ENCODE results near the gene TMC7. TPM values are rescaled to one million over a fixed set of nuclear protein-coding genes. Genes with fewer than 3 reads are reported as not detected.

The TMC7 gene
- total RNA-seq, 1 experiment from 2014 or later, result 1.2 TPM

DNA sequence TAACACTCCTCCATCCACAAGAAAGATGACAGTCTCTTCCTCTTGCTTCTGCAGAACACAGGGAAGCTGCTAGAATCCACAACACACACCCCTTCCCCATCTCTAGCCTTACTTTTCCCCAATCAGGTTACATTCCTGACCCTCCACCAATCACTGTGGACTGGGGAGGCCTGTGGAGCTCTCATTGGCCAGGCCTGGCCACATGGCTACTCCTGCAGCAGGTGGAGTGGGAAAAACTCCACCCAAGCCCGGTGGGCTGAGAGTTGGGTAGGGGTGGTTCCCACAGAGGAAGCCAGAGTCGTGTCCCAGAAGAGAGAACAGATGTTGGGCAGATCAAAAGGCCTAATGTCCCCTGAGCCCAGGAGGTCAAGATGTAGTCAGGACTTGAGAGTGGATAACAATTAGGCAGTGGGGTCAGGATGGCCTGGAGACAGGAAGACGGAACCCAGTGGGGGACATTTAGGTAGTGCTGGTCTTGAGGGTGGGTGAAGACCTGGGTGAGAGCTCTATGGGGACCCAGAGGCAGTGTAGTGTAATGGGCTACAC is 105.7 kb downstream of the TMC7 start:
- DNase-seq (ENCODE audit: low spot score), result no peak

DNA sequence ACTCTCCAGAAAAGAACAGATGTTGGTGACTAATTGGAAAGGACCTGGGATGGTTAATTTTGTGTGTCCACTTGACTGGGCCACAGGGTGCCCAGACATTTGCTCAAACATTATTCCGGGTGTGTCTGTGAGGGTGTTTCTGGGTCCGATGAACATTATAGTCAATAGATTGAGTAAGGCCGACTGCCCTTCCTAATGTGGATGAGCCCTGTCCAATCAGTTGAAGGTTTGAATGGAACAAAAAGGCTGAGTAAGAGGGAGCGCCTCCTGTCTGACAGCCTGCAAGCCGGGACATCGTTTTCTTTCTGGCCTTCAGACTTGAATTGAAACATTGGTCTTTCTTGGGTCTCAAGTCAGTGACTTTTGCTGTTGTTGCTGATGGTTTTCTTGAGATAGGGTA is 107.2 kb downstream of the TMC7 start:
- DNase-seq (ENCODE audit: low spot score), result no peak

DNA sequence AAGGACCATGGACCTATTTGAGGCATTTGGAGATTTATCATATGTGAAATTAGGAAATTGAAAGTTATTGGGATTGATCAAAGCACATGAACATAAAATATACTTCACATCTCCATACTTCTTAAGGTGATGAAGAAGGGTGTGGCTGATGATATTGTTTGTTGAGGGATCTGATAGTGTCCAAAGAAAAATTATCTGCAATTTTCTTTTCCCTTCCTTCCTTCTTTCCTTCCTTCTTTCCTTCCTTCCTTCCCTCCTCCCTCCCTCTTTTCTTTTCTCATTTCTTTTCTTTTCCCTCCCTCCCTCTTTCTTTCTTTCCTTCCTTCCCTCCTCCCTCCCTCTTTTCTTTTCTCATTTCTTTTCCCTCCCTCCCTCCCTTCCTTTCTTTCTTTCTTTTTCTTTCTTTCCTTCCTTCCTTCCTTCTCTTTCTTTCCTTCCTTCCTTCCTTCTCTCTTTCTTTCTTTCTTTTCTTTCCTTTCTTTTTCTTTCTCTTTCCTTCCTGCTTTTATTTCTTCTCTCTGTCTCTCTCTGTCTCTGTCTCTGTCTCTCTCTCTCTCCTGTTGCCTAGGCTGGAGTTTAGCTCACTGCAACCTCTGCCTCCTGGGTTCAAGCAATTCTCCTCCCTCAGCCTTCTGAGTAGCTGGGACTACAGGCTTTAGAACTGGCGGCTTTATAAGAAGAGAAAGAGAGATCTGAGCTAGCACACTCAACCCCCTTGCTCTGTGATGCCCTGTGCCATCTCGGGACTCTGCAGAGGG is 109.1 kb downstream of the TMC7 start:
- DNase-seq (ENCODE audit: low spot score), result no peak

DNA sequence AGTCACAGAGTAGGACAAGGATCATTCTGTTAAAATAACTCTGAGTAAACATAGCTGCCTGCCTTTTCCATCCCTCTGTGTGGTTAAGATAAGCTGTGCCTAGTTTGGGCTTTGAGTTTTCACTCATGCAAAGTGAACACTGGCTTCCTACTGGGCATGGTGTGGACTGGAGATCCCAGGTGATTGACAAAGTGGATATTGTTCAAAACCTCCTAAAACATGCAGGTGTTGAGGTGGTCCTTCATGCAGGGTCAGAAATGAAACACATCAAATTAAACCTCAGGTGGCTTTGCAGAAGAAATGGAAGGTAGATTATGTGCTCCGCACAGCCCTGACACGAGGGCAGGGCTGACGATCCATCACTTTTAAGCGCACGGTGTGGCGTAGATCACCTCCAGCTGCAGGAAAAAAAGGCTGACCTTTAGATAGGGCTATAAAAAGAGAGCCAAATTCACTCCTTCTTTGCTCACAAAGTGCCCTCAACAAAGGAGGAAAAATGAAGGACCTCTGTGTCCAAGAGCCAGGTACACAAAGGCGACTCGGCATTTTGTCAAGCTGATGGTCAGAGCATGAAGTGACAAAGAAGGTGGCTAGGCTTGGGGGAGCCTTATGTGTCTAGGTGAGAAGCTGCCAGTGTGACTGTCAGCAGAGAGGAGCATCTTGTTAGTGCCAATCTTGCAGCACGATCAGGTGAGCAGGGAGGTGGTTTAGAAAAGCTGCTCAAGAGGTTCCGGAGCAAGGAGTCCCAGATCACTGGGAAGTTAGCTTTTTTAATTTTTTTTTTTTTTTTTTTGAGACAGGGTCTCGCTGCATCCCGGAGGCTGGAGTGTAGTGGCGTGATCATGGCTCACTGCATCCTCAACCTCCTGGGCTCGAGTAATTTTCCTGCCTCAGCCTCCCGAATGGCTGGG is 110.2 kb downstream of the TMC7 start:
- DNase-seq (ENCODE audit: low spot score), result no peak

DNA sequence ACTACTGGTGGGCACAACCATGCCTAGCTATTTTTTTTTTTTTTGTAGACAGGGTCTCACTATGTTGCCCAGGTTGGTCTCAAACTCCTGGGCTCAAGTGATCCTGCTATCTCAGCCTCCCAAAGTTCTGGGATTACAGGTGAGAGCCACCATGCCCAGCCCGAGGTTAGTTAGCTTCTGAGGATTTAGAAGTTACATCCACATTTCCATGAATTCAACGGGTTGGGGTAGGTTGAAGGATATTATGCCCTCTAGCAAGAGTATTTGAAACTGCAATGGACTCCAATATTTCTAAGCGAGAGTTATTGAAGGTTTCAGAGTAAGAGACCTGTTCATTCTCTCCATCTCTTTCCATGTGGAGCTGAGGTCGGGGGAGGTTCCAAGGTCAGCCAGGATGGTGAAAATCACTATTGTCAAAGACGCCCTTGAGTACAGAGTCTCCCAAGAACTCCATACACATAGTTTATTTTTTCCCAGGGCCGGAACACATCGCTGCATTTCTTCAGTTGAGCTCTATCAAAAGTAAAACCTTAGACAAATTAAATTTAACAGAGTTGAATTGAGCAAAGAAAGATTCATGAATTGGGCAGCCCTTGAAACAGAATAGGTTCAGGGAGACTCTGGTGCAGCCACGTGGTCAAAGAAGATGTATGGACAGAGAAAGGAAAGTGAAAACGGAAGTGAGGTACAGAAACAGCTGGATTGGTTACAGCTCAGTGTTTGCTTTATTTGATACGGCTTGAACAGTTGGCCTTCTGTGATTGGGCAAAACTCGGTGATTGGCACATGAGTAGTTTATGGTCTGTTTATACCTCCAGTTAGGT is 111.0 kb downstream of the TMC7 start:
- no peak for DNase-seq (ENCODE audit: low spot score)

DNA sequence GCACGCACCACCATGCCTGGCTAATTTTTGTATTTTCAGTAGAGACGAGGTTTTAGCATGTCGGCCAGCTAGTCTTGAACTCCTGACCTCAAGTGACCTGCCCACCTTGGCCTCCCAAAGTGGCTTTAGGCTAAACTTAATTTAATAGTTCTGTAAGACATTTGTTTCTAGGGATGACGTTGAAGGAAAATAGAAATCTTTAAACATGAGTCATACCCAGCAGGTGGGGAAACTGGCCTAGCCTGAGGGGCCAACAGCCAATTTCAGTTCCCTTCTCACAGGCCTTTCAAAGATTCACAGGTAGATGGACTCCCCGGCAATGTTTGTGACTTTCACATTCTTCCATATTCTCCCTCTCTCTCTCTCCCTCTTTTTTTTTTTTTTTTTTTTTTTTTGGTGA is 111.9 kb downstream of the TMC7 start:
- peak; percentile 89 for DNase-seq (ENCODE audit: low spot score)

DNA sequence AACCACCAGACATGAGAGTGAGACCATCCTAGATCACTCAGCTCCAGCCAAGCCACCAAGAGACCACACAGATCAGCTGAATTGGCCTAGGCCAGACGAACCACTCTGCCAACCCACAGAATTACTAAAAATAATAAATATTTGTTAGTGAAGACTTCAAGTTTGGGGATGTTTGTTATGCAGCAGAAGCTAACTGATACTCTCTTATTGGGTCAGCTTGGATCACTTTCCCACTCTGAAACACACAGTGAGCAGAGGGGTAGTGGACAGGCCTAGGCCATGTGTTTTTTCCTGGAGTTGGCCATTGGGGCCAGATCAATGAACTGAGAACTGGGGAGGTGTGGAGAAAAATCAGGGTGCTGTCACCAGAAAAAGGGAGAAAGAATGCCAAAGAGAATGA is 114.4 kb downstream of the TMC7 start:
- no peak for DNase-seq (ENCODE audit: low spot score)

DNA sequence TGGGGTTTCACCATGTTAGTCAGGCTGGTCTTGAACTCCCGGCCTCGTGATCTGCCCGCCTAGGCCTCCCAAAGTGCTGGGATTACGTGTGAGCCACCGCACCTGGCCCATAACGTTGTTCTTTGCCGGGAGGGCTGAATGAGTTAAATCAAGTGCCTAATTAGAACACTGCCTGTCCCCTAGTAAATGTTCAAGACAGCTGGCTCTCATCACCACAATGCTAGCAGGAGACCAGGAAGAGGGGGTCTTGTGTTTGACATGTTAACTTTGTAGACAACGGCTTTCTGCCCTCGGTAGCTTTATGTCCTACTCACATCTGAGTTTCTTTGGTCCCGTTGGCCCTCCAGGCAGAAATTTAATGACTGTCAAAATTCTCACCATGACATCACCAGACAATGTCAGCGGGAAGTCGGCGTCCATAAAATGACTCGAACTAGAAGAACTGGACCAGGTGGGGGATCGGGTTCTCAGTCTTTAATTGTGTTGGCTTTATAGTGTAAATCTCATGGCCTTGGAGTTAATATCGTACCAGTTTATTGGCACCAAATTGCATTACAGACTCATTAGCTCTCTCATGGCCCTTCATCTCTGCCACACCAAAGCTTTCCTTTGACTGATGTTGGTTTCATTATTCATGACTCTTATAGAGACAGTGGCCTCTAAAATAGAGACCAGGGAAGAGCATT is 118.6 kb downstream of the TMC7 start:
- DNase-seq (ENCODE audit: low spot score), result peak; percentile 82

DNA sequence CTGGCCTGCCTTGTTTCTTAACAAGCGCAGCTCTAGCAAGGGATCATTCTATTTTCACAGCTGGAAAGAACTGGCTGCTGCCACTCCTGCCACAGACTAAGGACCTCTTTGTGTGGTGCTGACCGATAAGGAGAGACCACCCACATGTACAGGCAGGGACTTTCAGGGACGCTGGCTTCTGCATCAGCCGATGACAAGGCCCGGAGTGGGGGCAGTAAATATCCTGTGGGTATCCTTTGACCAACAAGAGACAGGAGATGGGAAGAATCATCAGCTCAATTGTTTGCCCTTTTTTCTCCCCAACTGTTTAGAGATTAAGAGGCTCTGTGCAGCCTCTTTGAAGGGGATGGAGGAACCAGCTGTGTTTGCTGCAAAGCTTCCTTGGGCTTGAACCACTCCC is 120.9 kb downstream of the TMC7 start:
- DNase-seq (ENCODE audit: low spot score), result no peak

DNA sequence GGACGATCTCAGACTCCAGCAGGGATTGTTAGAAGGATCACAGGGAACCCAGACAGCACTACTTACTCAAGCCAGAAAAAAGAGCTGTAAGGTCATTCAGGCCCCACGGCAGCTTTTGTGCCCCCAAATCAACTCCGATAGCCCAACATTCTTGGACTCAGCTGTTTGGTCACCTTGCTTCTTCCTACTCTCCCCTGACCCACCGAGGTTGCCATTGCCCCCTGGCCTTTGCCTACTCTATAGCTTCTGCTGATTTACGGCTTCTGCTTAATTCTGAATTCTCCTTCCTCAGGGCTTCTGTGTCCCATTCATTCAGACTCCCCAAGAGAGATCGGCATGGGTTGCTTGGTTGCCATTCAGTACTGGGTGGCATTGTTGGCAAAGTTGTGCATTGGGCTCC is 121.4 kb downstream of the TMC7 start:
- no peak for DNase-seq (ENCODE audit: low spot score)

DNA sequence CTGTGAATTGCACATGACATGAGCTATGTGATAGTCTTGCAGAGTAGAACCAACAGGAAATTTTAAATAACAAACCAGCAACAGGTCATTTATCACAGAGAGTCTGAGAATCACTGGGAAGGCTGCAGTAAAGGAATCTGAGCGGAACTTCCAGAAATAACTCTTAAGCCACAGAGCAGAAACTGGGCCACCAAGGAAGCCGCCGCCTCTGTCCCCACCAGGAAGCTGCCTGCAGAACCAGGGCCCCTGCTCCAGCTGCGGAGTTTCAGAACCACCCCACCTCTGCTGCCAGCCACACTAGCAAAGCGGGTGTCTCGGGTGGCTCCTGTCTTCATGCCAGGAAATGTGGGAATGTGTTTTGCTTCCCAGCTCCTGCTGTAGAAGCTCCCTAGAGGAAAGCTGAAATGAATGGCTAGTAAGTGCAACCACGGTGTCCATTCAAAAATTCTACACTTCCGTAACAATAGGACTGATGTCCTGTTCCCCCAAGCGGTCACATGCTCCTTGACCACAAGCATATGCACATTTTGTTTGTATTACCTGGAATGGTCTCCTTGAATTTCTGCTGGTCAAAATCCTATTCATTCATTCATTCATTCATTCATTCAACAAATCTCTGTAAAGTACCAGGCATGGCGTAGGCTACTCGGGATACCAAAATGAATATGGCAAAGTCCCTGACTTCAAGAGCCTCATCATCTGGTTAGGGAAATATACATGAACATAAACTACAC is 122.3 kb downstream of the TMC7 start:
- peak; percentile 57 for DNase-seq (ENCODE audit: low spot score)

DNA sequence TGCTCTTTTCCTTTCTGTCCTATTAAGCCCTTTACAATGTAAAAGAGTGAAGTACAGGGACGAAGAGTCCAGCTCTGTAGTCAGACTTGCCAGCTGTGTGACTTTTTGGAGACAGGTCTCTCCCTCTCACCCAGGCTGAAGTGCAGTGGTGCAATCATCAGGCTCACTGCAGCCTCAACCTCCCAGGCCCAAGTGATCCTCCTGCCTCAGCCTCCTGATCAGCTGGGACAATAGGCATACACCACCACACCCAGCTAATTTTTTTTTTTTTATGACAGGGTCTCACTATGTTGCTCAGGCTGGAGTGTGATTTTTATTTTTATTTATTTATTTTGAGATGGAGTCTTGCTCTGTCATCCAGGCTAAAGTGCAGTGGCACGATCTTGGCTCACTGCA is 122.9 kb downstream of the TMC7 start:
- DNase-seq (ENCODE audit: low spot score), result no peak

DNA sequence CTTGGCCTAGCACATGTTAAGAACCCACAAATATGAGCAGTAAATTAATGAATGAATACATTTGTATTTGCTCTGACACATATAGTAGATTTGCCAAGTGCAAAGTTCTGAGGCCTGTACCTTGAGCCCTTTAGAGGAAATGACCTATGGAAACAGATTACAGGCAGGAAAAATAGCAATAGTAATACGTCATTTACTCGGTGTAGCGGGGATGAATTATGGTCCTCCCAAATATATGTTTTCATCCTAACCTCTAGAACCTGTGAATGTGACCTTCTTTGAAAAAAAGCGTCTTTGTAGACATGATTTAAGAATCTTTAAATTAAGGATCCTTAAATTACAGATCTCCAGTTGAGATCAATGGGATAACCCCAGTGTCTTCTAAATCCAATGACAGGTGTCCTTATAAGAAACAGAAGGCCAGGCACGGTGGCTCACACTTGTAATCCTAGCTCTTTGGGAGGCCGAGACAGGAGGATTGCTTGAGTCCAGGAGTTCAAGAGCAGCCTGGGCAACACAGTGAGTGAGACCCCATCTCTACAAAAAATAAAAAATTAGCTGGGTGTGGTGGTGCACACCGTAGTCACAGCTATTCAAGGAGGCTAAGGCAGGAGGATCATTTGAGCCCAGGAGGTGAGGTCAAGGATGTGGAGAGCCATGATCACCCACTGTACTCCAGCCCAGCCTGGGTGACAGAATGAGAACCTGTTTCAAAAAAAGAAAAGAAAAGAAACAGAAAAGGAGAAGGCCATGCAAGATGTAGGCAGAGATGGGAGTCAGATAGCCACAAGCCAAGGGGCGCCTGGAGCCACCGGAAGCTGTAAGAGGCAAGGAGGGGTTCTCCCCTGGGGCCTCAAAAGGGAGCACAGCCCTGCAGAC is 124.9 kb downstream of the TMC7 start:
- DNase-seq (ENCODE audit: low spot score), result no peak

DNA sequence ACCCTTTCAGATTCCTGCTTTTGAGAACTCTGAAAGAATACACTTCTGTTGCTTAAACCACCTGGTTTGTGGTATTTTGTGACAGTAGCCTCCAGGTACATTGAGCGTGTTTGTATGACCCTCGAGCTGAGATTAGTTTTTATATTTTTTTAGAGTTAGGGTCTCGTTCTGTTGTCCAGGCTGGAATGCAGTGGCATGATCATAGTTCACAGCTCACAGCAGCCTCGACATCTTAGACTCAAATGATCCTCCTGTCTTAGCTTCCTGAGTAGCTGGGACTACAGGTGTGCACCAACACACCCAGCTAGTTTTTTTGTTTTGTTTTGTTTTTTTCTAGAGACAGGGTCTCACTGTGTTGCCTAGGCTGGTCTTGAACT is 125.5 kb downstream of the TMC7 start:
- no peak for DNase-seq (ENCODE audit: low spot score)

DNA sequence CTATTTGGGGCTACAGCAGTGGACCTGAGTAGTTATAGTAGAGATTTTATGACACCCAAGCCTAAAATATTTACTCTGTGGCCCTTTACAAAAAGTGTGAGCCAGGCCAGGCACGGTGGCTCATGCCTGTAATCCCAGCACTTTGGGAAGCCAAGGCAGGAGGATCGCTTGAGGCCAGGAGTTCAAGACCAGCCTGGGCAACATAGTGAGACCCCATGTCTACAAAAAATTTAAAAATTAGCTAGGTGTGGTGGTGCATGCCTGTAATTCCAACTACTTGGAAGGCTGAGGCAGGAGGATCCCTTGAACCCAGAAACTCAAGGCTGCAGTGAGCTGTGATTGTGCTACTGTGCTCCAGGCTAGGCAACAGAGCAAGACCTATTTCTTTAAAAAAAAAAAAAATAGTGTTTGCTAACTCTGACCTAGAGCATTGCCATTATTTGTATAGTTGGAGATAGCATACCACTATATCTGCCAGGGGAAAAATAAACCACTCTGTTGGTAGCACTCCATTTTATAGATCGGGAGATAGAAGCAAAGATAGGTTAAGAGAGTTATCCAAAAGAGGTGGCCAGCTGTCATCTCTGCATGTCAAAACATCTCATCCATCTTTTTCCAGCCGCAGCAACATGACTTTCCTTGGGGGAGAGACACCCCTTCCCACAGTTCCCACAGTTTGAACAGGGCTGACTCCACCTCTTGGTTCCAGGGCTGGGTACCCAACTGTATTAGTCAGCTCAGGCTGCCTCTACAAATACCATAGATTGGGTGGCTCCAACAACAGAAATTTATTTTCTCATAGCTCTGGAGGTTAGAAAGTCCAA is 127.0 kb downstream of the TMC7 start:
- DNase-seq (ENCODE audit: low spot score), result no peak

DNA sequence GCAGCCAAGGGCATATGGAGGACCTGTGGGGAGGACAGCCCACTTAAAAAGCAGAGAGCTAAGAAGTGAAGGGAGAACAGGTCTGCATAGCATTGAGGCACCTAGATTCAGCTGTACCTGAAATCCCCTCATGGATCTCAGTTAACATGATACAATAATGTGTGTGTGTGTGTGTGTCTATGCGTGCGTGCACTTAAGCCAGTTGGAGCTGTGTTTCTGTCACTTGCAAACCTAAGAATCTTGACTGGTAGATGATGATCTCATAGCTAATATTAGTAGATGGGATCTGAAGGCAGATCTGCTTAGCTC is 128.3 kb downstream of the TMC7 start:
- DNase-seq (ENCODE audit: low spot score), result no peak

Data from A172 (cell line).